Left ventricle myocardium superior (tissue), 1 donor: ENCODE measurements around the gene IL25. TPM values are rescaled to one million over a fixed set of nuclear protein-coding genes. Genes with fewer than 3 reads are reported as not detected.
"Not testable (repeated sequence)": the region's sequence is repeated elsewhere in the genome, so short reads cannot be mapped to it uniquely, and the experiment has no call there.

Source experiments
- ATAC-seq: fragments of 200-7000 bp; cut with Tn5 transposase; one replicate; pipeline ENCODE4 v1.9.1; 2020; ENCODE audit warnings: mild to moderate bottlenecking, moderate library complexity
- DNase-seq: peaks from one replicate; pipeline ENCODE4 v3.0.0-alpha.2; 2020
- intact Hi-C: fragments of 100-400 bp; cut with micrococcal nuclease; formaldehyde crosslinking; loops from one replicate; pipeline ENCODE4 v1.11.0; 2022
- microRNA-seq: library from miRNA; unstranded; fragments of <30 nt; microRNA quantifications from one replicate; pipeline ENCODE4 v1.2.0, GENCODE V29; 2020; ENCODE audit warnings: borderline number of aligned reads
- total RNA-seq: library from RNA; stranded (reverse); fragmentation: NEBNext Ultra II Directional; extraction: Animal tissue kit (Norgen Biotek cat#: 25700); gene quantifications from one replicate; pipeline ENCODE4 v1.2.1, GENCODE V29; 2021
- donor health status: DM: no; HTN: yes; CAD: no; lungs with severe emphysema.

IL25 gene
- total RNA-seq, 1 donor from 2014 or later, result not detected

DNA sequence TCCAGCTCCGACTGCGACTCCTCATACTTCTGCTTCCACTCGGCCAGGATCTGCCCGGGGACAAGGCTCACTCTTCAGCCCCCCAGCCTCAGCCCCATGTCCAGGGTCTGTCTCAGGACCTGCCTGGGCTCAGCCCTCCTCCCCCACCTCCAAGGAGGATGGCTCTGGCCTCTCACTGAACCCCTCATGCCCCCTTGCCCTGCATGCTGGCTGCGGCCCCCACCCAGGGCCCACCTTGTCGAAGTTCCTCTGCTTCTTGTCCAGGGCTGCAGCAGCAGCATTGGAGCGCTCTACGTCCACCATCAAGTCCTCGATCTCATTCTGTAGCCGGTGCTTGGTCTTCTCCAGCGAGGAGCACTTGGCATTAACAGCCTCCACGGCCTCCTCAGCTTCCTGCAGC lies 44.7 kb downstream of the IL25 start:
- DNase-seq, intact Hi-C loops: not testable (repeated sequence)
- ATAC-seq, result peak; percentile 2

DNA sequence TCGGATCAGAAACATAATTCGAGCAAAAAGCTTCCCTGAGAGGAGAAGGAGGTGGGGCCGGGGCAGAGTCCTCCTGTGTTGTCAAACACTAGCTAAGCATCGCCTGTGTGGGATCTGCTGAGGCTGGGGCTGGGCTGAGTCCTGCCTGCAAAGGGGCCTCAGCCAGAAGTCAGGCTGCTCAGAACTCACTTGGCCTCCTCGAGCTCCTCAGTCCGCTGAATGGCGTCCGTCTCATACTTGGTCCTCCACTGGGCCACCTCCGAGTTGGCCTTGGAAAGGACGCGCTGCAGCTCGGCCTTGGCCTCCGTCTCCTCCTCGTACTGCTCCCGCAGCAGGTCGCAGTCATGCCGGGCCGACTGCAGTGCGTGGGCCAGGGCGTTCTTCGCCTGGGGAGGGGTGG lies 45.4 kb downstream of the IL25 start:
- ATAC-seq (peak; percentile 0), DNase-seq (no peak)
- intact Hi-C loops, result no loop called here

DNA sequence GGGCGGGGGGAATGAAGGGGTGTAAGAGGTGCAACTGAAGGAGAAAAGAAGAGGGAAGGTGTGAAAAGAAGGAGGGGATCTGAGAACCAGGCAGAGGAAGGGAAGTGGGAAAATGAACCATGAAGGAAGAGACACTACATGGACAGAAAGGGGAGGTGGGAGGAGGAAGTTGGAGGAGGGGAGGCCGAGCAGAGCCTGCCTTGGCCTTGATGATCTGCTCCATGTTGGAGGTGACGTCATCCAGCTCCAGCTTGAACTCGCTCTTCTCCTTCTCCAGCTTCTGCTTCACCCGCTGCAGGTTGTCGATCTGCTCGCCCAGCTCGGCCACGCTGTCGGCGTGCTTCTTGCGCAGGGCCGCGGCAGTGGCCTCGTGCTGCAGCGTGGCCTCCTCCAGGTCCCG lies 47.0 kb downstream of the IL25 start:
- DNase-seq, ATAC-seq, intact Hi-C loops: not testable (repeated sequence)

DNA sequence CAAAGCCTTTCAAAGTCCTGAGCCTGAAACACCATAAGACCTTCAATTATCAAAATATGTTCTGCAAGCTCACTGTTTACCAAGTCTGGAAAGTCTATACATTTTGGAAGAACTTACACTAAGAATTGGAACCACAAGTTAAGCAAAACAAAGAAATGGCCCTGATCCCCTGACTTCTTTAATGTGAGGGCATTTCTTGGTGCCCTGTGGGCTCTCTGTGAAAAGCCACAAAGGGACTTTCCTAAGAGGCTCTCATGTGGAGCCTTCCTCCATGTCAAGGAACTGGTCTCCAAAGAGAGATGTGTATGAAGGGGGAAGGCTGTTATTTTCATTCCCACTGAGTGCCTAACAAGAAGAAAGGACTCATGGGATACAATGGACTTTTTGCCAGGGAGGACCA lies 49.0 kb downstream of the IL25 start:
- DNase-seq, result no peak
- intact Hi-C loops, result no loop called here
- no peak for ATAC-seq

DNA sequence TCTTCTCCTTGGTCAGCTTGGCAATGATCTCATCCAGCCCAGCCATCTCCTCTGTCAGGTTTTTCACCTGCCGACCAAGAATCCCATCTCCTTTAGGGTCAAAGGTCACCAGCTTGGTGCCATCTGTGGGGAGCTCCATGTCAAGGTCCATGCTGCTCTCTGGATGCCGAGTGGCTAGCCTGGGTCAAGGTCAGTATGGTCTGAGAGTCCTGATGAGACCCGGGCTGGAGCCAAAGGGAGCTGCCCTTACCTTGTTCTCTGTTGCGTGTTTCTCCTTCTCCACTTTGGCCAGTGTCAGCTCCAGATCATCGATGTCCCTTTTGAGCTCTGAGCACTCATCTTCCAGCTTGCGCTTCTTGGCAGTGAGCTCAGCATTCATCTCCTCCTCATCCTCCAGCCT lies 51.0 kb downstream of the IL25 start:
- DNase-seq (no peak), ATAC-seq (peak; percentile 3)
- intact Hi-C loops, result no loop called here

DNA sequence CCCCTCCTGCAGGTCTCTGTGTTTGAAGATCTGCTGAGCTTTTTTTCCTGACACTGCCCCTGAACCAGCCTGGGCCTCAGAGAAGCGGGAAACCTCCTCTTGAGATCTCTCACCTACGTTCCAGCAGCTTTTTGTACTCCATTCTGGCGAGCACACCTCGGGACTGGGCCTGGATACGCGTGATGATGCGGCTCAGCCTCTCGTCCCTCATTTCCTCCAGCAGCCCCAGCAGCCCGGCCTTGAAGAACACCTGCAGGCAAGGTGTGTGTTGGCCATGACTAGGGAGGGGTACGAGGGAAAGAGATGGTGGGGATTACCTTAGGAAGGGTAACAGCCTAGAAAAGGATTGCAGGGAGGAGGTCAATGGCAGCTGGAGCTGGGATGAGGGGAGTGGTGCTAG lies 52.6 kb downstream of the IL25 start:
- intact Hi-C loops, result no loop called here
- DNase-seq (peak; percentile 25), ATAC-seq (no peak)

DNA sequence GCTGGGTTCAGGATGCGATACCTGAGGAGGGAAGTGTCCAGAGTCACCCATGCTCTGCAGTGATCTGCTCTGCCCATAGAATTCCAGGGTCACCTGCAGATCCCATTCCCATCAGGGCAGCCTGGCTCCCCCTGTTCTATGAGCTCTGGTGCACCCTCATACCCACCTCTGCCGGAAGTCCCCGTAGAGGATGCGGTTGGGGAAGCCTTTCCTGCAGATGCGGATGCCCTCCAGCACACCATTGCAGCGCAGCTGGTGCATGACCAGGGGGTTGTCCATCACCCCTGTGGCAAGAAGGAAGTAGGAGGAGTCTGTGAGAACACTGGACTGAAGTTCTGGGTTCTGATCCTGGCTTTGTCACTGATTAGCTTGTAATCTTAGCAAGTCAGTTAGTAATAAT lies 53.2 kb downstream of the IL25 start:
- DNase-seq, result peak; percentile 26
- ATAC-seq, intact Hi-C loops: not testable (repeated sequence)

Small RNA genes within 50 kb of the gene (microRNA-seq; reads per million reads assigned to microRNA genes)
- gene MIR208A (1,866 reads per million, percentile 83 among the genes with 10 or more reads in this experiment), gene MIR208B (24,903 reads per million, percentile 97 among the genes with 10 or more reads in this experiment)

Other genes starting within 250 kb of the IL25 start
- 6.4 TPM for gene SLC7A8, start 189.1 kb upstream of the IL25 start, total RNA-seq
- gene RNF212B, start 134.9 kb upstream of the IL25 start, total RNA-seq, result not detected
- 7.9 TPM for gene HOMEZ, start 86.7 kb upstream of the IL25 start, total RNA-seq
- gene PPP1R3E, start 70.0 kb upstream of the IL25 start, total RNA-seq, result 11.6 TPM
- gene BCL2L2, start 66.0 kb upstream of the IL25 start, total RNA-seq, result 38.3 TPM
- 76.8 TPM for gene PABPN1, start 51.4 kb upstream of the IL25 start, total RNA-seq
- 10.7 TPM for gene SLC22A17, start 19.9 kb upstream of the IL25 start, total RNA-seq
- 3.3 TPM for gene EFS, start 7.6 kb upstream of the IL25 start, total RNA-seq
- gene CMTM5, start 4.2 kb downstream of the IL25 start, total RNA-seq, result not detected
- gene MYH6, start 35.5 kb downstream of the IL25 start, total RNA-seq, result 4,258 TPM
- gene MYH7, start 62.9 kb downstream of the IL25 start, total RNA-seq, result 12,717 TPM
- gene NGDN, start 96.9 kb downstream of the IL25 start, total RNA-seq, result 18.6 TPM
- 1.0 TPM for gene ZFHX2, start 179.0 kb downstream of the IL25 start, total RNA-seq
- gene THTPA, start 183.5 kb downstream of the IL25 start, total RNA-seq, result 20.2 TPM
- gene AP1G2, start 195.0 kb downstream of the IL25 start, total RNA-seq, result 15.5 TPM
- 0.22 TPM for gene JPH4, start 206.0 kb downstream of the IL25 start, total RNA-seq